ENCODE measurements around the gene DZIP1. TPM values are rescaled to one million over a fixed set of nuclear protein-coding genes. Genes with fewer than 3 reads are reported as not detected.
A peak's percentile ranks its signal among the peaks of the same experiment; 100 is the strongest.
"Not testable (repeated sequence)": the region's sequence is repeated elsewhere in the genome, so short reads cannot be mapped to it uniquely, and the experiment has no call there.

Gene DZIP1, protein sequence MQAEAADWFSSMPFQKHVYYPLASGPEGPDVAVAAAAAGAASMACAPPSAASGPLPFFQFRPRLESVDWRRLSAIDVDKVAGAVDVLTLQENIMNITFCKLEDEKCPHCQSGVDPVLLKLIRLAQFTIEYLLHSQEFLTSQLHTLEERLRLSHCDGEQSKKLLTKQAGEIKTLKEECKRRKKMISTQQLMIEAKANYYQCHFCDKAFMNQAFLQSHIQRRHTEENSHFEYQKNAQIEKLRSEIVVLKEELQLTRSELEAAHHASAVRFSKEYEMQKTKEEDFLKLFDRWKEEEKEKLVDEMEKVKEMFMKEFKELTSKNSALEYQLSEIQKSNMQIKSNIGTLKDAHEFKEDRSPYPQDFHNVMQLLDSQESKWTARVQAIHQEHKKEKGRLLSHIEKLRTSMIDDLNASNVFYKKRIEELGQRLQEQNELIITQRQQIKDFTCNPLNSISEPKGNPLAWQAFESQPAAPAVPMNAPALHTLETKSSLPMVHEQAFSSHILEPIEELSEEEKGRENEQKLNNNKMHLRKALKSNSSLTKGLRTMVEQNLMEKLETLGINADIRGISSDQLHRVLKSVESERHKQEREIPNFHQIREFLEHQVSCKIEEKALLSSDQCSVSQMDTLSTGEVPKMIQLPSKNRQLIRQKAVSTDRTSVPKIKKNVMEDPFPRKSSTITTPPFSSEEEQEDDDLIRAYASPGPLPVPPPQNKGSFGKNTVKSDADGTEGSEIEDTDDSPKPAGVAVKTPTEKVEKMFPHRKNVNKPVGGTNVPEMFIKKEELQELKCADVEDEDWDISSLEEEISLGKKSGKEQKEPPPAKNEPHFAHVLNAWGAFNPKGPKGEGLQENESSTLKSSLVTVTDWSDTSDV
- total RNA-seq = under 1 TPM in 1 of 2 donors, not detected in 1; 0.29 TPM

GRCh38 chr13:95644601-95645052 lies at the start of gene DZIP1:
Gene DZIP1 (minus strand): TSS chr13:95644706. CDS start chr13:95642029, 2,677 bp downstream.
- no peaks in the 10 kb centered on the region for H3K9me3 Mint-ChIP-seq
- no peaks in the 10 kb centered on the region for H3K36me3 Mint-ChIP-seq
- ATAC-seq (peak; percentile 34 to 84), DNase-seq (ENCODE audit: low spot score in 2 of 2) (peak in 1 of 2 donors; percentile 46)
- H3K27ac Mint-ChIP-seq = no peak within 1 kb of the TSS

GRCh38 chr13:95690986-95691385 lies 46.5 kb upstream of the DZIP1 start:
- DNase-seq (ENCODE audit: low spot score in 2 of 2); H3K27ac Mint-ChIP-seq; ATAC-seq: not testable (repeated sequence)
- Mint-ChIP-seq H3K9me3 (peaks cover 8 to 13% of the 10 kb centered on the region in 2 donors), H3K36me3 (peaks cover 10 to 21% of the 10 kb centered on the region in 2 donors)

- ATAC-seq = peak in 1 of 2 donors; percentile 72
- H3K27ac Mint-ChIP-seq = peak overlapping the region; percentile 22 to 81
- peaks cover 9 to 13% of the 10 kb centered on the region in 2 donors for H3K9me3 Mint-ChIP-seq
- peaks cover 19 to 30% of the 10 kb centered on the region in 2 donors for H3K36me3 Mint-ChIP-seq
- no peak for DNase-seq (ENCODE audit: low spot score in 2 of 2)
These were observed 45.0 kb upstream of the DZIP1 start for GRCh38 chr13:95689582-95689926.

GRCh38 chr13:95684960-95685359 lies 40.5 kb upstream of the DZIP1 start:
- H3K36me3 Mint-ChIP-seq = peaks cover 31 to 58% of the 10 kb centered on the region in 2 donors

DNA sequence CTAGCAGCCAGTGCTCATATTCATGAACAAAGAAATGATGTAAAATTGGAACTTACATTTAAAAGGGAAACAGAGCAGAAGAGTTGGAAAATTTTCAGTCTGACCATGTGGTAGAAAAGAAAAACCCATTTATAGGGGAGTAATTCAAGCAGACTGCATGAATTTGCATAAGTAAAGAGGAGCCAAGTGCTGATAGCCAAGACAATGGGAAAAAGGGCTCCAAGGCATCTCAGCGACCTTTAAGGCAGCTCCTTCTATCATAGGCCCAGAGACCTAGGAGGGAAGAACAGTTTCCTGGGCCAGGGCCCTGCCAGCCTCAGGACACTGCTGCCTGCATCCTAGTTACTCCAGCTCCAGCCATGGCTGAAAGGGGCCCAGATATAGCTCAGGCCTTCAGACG lies 39.9 kb upstream of the DZIP1 start:
- Mint-ChIP-seq H3K27ac (no peak overlapping the region), H3K36me3 (peaks cover 31 to 58% of the 10 kb centered on the region in 2 donors), H3K9me3 (peaks cover 17 to 23% of the 10 kb centered on the region in 2 donors)
- DNase-seq (ENCODE audit: low spot score in 2 of 2) = no peak
- ATAC-seq = no peak

More at GRCh38 chr13:95684960-95685359, 40.5 kb upstream of the DZIP1 start:
- H3K27ac Mint-ChIP-seq; ATAC-seq; DNase-seq (ENCODE audit: low spot score in 2 of 2): not testable (repeated sequence)
- peaks cover 17 to 23% of the 10 kb centered on the region in 2 donors for H3K9me3 Mint-ChIP-seq

DNA sequence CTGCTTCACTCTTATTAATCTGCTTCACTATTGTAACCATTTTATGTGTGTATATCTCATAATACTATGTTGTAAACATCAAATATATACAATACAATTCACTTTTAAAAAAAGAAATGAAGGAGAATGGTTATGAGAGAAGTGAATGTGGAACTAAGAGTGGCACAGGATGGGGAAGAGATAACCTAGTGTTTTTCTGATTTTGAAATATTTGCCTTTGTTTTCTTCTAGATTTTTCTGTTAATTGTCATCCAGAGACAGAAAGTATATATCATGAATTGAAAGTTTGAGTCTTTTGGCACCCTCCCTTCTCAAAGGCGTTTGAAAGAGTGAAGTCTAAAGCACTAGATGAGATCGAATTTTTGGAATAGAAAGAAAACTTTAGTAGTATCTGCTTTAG lies 35.2 kb upstream of the DZIP1 start:
- Mint-ChIP-seq H3K27ac (no peak overlapping the region), H3K36me3 (peaks cover 34 to 39% of the 10 kb centered on the region in 2 donors), H3K9me3 (peaks cover 8 to 10% of the 10 kb centered on the region in 2 donors)
- no peak for DNase-seq (ENCODE audit: low spot score in 2 of 2)
- no peak for ATAC-seq

- Mint-ChIP-seq H3K9me3 (peaks cover 4 to 5% of the 10 kb centered on the region in 2 donors), H3K27ac (peak overlapping the region in 1 of 2 donors; percentile 95), H3K36me3 (peaks cover 30 to 38% of the 10 kb centered on the region in 2 donors)
- no peak for DNase-seq (ENCODE audit: low spot score in 2 of 2)
- no peak for ATAC-seq
These were observed 34.5 kb upstream of the DZIP1 start for GRCh38 chr13:95678967-95679366.

GRCh38 chr13:95677564-95678266 lies 33.2 kb upstream of the DZIP1 start:
- Mint-ChIP-seq H3K27ac (peak overlapping the region; percentile 89 to 95), H3K36me3 (peaks cover 36 to 39% of the 10 kb centered on the region in 2 donors), H3K9me3 (peaks cover 3 to 4% of the 10 kb centered on the region in 2 donors)
- no peak for ATAC-seq
- DNase-seq (ENCODE audit: low spot score in 2 of 2) = no peak

GRCh38 chr13:95676762-95677563 lies 32.5 kb upstream of the DZIP1 start, which contains the start of gene DNAJC3:
Gene DNAJC3 (plus strand): TSS chr13:95677139. CDS start chr13:95677256, 117 bp downstream.
- DNase-seq (ENCODE audit: low spot score in 2 of 2) (peak; percentile 95 to 99), ATAC-seq (peak; percentile 95 to 96)
- H3K27ac Mint-ChIP-seq = peak within 1 kb of the TSS; percentile 95 to 97
- peaks cover 3 to 4% of the 10 kb centered on the region in 2 donors for H3K9me3 Mint-ChIP-seq
- H3K36me3 Mint-ChIP-seq = peaks cover 35 to 37% of the 10 kb centered on the region in 2 donors

- H3K36me3 Mint-ChIP-seq = peaks cover 31 to 32% of the 10 kb centered on the region in 2 donors
These were observed 31.7 kb upstream of the DZIP1 start for GRCh38 chr13:95676105-95676761.

DNA sequence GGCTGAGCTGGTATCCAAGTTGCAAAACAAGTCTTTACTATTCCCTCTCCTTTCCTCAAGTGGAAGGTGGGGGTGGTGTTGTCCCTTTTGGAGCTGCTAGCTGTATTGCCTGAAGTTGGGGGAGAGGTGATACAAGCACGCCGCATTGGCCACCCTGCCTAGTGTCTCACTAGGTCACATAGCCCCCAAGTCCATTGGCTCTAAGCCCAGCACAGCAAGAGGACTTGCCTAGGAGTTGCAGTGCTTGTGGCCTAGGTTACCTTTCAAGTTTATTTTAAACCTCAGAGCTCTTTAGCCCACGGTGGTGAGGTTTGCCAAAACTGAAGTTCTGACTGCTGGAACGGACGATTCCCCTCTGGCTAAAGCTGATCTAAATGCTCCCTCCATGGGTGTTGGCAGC lies 27.1 kb upstream of the DZIP1 start:
- DNase-seq (ENCODE audit: low spot score in 2 of 2) (no peak), ATAC-seq (no peak)
- H3K27ac Mint-ChIP-seq = no peak overlapping the region
- peaks cover 28 to 30% of the 10 kb centered on the region in 2 donors for H3K9me3 Mint-ChIP-seq
- H3K36me3 Mint-ChIP-seq = peaks cover 44 to 64% of the 10 kb centered on the region in 2 donors

More at GRCh38 chr13:95676105-95676761, 31.7 kb upstream of the DZIP1 start:
- DNase-seq (ENCODE audit: low spot score in 2 of 2) = peak in 1 of 2 donors; percentile 8
- peaks cover 0 to 1% of the 10 kb centered on the region in 2 donors for H3K9me3 Mint-ChIP-seq
- peak overlapping the region; percentile 95 to 97 for H3K27ac Mint-ChIP-seq
- ATAC-seq = no peak

- H3K27ac Mint-ChIP-seq; ATAC-seq; DNase-seq (ENCODE audit: low spot score in 2 of 2): not testable (repeated sequence)
- Mint-ChIP-seq H3K36me3 (peaks cover 21 to 65% of the 10 kb centered on the region in 2 donors), H3K9me3 (peaks cover 46 to 57% of the 10 kb centered on the region in 2 donors)
These were observed 22.7 kb upstream of the DZIP1 start for GRCh38 chr13:95667235-95667634.

DNA sequence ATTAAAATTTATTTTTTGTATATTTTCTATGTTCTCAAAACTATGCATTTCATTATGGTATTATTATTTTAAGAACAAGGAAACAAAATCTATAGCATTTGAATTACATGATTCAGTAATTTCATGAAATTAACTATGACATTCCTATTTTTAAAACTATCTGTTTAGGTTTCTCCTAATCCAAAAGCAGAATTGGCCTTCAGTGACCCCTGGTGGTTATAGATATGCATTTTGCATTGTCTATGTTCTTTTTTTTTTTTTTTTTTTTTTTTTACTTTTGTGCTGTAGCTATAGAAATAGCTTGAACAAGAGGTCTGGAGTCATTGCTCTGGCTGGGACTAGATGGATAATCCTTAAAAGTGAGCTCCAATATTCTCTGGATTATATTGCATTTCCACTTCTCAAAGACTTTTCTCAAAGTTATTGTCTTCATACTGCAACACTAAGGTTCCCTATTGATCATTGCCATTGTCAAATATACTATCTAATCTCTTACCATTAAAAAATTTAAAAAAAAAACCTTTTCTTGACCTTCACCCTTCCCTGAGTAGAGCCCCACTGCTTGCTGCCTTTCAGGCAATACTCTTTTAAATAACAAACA lies 16.6 kb upstream of the DZIP1 start:
- no peak for ATAC-seq
- no peak for DNase-seq (ENCODE audit: low spot score in 2 of 2)
- Mint-ChIP-seq H3K9me3 (peaks cover 14 to 28% of the 10 kb centered on the region in 2 donors), H3K27ac (no peak overlapping the region), H3K36me3 (peaks cover 0 to 25% of the 10 kb centered on the region in 2 donors)

- no peak for DNase-seq (ENCODE audit: low spot score in 2 of 2)
- Mint-ChIP-seq H3K9me3 (peaks cover 8 to 18% of the 10 kb centered on the region in 2 donors), H3K36me3 (peaks cover 0 to 13% of the 10 kb centered on the region in 2 donors), H3K27ac (no peak overlapping the region)
- ATAC-seq = no peak
These were observed 15.0 kb upstream of the DZIP1 start for GRCh38 chr13:95659500-95659899.
